ENCODE data around the gene SLC2A4RG.

Gene SLC2A4RG

DNA sequence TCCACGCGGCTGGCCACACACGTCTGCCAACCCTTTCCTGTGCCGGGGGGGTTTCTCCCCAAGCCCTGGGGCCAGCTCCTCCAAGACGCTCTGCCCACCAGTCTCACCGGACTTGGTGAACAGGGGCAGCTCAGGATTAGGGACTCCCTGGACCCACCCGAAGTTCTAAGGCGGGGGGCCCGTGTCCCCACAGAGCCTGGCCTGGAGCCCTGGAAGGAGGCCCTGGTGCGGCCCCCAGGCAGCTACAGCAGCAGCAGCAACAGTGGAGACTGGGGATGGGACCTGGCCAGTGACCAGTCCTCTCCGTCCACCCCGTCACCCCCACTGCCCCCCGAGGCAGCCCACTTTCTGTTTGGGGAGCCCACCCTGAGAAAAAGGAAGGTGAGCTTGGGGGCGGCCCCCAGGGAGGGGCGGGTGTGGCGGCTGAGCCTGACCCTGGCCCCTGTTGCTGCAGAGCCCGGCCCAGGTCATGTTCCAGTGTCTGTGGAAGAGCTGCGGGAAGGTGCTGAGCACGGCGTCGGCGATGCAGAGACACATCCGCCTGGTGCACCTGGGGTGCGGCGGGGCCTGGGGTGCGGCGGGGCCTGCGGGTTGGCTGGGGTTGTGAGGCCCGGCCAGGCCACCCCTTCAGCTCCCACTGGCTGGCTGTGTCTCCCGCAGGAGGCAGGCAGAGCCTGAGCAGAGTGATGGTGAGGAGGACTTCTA lies 2.3 kb downstream of the SLC2A4RG start:
- no peak for DNase-seq

GRCh38 chr20:63742381-63743024 lies 2.9 kb downstream of the SLC2A4RG start:
- DNase-seq = no peak

GRCh38 chr20:63743210-63743970 lies 3.8 kb downstream of the SLC2A4RG start:
- DNase-seq = no peak

DNA sequence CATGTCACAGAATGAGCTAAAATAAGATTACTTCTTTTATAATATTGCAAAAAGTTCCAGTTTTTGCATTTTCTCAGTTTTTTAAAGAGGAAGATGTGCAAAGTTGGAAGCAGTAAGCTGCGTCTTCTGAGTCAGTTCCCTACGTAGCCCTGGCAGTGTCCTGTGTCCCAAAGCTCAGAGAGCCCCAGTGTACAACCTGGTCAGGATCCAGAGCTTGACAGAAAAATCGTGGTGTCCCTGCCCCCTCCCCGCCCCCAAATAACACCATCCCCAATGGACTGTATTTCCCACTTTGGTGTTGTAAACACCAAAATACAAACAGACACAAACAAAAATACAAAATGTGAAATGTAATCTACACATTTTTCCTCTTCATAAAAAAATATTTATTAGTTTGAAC lies 4.6 kb downstream of the SLC2A4RG start:
- no peak for DNase-seq

DNA sequence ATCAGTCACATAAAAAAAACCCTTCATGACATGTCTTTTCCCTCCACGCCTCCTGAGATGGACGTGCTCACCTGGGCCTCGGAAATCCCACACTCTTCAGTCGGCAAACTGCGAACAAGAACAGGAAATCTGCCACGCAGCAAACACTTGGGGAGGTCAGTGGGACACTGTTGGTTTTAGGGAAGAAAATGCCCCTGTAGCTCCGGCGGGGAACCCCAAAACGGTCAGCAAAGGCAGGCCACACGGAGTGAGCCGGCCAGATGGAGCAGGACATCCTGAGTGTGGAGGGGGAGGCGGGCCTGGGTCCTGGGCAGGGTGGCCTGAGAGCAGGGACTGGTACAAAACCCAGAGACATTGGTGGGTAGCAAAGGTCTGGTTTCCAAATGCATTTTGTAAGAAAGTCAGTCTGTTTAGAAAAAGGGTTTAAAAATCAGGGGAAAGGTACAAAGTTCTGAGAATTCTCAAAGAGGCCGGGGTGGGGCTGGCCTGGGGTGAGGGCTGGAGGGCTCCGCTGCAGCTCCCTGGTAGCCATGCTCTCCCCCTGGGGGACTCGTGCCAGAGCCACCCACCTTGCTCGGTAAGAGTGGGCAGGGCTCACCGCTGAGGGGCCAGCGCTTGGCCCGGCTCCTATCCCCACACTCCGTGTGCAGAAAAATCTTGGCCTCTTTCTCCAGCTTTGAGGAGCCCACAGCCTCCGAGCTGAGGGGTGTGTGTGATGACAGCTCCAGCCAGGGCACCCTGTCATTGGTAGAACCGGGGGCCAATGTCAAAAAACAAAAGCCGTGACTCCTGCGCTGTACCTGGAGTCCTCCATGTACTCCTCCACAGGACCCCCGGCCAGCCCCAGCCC lies 5.2 kb downstream of the SLC2A4RG start:
- DNase-seq = no peak

DNA sequence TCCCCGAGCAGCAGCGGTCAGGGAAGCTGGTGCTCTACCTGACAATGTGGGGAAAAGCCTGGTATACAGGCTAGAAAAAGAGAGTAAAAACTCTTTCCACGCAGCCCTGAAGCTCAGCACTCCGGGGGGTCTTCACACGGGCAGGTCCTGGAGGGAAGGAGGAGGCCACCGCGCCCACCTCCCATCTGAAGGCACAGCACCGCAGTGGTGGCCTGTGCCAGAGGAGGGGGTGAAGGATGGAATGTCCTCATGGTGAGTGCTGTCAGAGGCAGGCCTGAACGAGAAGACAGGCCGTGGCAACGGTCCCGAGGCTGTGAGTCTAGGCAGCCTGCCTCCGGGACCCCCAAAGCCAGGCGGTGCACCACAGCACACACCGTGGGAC lies 5.8 kb downstream of the SLC2A4RG start:
- DNase-seq = no peak

GRCh38 chr20:63745961-63746731 lies 6.6 kb downstream of the SLC2A4RG start:
- no peak for DNase-seq

DNA sequence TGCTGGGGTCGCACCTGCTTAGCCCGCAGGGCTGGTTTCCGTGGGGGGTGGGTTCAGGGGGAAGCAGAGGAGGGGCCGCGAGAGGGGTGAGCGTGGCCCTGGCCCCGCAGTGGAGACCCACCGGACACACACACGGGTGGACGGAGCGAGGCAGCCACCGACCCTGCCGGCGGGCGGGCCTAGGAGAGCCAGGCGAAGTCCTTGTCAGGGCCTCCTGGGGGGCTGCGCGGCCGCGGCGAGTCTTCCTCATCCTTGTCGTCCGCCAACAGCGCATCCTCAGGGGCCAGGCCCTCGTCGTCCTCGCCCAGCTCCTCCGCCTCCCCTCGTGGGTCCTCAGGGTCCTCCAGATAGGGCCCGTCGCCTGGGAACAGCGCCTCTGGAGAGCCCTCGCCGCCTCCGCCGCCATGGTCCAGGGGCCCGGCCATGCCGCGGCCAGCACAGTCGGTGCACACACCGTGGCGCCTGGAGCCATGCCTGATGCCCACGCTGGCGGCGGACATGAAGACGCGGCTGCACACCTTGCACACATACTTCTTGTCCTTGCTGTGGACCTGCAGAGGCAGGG lies 7.3 kb downstream of the SLC2A4RG start:
- no peak for DNase-seq

DNA sequence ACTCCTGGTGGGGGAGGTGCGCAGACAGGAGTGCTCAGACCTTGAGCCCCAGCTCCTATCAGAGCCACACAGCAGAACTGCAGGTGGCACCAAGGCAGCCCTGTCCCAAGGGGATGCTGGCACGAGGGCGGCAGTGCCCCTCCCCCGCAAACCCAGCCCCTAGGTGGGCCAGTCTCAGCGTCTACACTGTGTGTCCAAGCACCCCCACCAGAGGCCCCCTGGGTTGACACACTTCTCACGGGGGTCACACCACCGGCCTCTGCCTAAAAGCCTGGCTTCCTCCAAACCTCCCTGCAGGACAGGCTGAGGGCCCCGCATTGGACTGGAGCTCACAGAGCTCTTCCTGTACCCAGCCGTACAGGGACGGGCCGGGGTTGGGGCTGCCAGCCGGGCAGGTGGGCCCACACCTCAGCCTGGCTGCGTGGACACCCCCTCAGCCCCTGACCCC lies 8.1 kb downstream of the SLC2A4RG start:
- no peak for DNase-seq

DNA sequence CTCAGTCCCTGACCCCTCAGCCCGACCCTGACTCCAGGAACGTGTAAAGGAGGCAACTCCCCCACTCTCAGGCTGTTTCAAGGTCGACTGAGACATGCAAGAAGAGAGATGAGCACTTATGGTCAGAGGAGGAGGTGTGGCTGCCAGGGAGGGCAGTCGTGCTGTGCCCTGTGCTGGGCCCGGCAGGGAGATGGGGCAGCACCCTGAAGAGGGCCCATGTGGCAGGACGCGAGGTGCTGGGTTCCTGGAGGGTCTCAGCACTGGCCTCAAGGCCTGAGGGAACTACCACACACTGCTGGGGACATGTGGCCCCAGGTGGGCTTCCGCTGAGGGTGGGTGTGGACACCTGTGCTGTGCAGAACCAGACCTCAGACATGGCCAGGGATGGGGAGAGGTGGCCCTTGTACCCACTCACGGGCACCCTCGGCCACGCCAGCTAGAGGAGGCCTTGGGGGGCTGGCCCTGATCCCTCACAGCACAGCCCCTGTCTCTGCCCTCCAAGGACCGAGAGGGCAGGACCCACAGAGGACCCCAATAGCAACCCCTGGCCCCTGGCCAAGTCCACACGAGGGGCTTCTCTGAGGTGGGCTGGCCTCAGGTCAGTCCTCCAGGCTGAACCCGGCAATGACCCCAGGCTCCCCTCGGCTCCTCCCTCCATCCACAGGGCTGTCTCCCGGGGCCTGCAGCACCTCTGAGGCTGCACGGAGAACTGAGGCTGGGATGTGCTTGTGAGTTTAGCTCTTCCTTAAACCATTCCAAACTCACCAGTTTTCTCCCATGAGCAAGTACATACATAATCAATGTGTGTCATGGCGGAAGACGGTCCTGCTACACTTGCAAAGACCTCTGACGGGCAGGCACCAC lies 8.7 kb downstream of the SLC2A4RG start:
- no peak for DNase-seq

- no peak for DNase-seq
Measured at GRCh38 chr20:63748934-63749270, 9.3 kb downstream of the SLC2A4RG start.

DNA sequence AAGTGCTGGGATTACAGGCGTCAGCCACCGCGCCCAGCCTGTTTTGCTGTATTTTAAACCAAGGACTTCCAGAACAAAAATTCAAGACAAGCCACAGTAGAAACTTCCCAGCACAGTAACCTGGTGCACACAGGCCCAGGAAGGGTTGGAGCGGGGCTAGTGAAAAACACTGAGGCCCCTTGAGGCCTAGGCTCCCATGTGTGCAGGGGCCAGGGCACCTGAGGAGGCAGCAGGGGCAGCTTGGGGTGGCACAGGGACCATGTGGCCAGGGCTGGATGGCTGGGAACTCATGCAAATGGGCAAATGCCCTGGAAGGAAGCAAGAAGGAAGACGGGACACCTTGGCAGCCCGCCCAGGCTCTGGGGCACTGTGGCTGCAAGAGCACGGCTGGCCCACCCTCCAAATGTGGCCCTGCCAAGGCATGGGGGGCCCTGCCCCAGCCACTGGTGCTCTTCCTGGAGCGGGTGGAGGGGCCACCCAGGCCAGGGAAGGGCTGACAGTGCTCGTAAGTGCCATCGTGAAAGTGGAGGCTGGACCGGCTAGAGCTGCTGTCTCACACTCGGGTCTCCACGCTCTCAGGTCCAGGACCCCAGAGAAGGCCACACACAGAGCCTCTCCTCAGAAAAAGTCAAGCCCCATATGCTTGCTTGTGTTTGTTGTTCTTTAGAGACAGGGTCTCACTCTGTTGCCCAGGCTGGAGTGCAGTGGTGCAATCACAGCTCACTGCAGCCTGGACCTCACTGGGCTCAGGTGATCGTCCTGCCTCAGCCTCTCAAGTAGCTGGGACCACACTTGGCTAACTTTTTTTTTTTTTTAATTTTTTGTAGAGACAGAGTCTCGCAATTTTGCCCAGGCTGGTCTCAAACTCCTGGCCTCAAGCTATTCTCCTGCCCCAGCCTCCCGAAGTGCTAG lies 10.3 kb downstream of the SLC2A4RG start:
- DNase-seq = no peak

DNA sequence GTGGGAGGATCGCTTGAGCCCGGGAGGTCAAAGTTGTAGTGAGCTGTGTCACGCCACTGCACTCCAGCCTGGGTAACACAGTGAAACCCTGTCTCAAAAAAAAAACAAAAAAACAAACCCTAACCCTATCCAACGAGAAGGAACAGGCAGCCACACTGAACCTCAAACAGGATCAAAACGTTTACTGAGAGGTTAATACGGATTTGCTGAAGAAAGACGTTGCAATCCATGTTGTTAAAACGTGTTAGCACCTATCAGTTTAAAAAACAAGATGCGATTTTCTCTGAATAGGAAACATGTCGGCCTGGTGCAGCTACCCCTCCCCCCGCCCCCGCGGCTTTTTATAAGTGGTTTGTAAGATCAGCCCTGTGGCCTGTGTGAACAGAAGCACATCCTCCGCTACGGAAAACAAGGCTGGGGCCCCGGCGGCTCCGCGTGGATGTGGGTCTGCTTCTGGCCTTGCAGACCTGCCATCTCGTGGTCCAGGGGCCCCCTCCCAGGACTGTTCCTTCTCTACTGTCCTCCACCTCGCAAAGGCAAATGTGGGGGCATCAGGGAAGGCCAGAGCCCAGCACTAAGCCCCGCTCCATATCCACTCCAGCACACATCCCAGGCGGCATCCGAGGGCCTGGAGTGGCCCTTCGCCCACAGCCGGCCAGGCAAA lies 11.4 kb downstream of the SLC2A4RG start:
- DNase-seq = no peak

DNA sequence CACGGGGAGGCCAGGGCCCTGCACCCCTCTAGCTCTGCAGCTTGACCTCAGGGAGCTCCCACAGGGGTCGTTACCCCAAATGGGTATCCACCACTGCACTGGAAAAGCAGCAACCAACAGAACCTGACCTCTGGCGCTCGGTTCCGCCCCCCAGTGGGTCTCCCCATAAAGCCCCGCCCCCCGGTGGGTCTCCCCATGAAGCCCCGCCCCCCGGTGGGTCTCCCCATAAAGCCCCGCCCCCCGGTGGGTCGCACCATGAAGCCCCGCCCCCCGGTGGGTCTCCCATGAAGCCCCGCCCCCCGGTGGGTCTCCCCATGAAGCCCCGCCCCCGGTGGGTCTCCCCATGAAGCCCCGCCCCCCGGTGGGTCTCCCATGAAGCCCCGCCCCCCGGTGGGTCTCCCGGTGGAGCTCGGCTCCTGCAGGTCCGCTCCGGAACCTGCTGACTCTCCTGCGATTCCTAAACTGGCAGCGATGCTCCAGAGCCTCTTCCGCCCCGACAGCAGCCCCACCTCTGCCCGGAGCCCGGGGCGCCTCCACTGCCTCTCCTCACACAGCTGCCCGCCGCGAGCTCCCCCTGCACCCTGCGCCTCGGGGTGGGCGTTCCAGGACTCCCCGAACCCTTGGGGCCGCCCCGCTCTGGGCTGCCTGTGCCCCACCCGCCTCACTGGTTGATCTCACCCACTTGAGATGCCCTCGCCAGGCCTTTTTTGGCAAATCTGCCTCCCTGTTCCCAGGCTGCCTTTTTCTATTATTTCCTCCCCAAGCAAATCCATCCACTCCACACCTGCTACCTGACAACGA lies 12.1 kb downstream of the SLC2A4RG start:
- DNase-seq = no peak

GRCh38 chr20:63752411-63753101 lies 13.0 kb downstream of the SLC2A4RG start:
- DNase-seq = no peak

DNA sequence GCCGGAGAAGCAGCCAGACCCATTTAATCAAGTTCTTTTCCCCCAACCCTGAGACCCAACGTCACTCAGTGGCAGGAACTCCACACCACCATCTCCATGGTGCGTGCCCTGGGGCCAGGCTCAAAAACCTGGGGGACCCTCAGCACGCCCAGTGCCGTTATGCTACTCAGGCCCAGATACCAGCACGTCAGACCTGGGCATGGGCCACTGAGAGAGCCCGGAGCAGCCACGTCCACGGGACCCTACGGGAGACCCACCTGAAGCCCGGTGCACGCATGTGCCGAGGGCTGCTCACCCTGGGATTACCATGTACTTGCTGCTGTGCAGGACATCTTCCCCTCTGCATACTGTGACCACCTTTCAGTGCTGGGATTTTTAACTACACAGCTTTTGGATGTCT lies 13.8 kb downstream of the SLC2A4RG start:
- no peak for DNase-seq

GRCh38 chr20:63754008-63754407 lies 14.4 kb downstream of the SLC2A4RG start:
- DNase-seq = no peak

Measured in DMS79 (cell line).